Transverse colon (tissue), 4 donors: ENCODE measurements around the gene ALK.

ENCODE experiments used
- EP300 ChIP-seq: sonication (generic); formaldehyde crosslinking; IDR thresholded peaks from one replicate; pipeline ENCODE4 v1.6.1; 2017; ENCODE audit warnings: antibody characterized with exemption, low read depth
- POLR2A ChIP-seq: fragments of 450-650 bp; IDR thresholded peaks from one replicate; pipeline ENCODE4 v1.6.1; 2016; ENCODE audit warnings: antibody characterized with exemption, mild to moderate bottlenecking, moderate library complexity
- POLR2AphosphoS5 ChIP-seq, 3 donors: sonication (generic); formaldehyde crosslinking; IDR thresholded peaks; one replicate each; pipeline ENCODE4 v1.6.1; 2016; ENCODE audit warnings: antibody characterized with exemption in 3 of 3
- TF ChIP-seq, protein P1 (sequence below), 5 experiments: fragments of 200-600 bp in 3 of 5; fragments of 450-650 bp in 2 of 5; sonication (generic) in 3 of 5; IDR thresholded peaks; 1 replicate in 2 of 5; 2 replicates in 3 of 5; pipeline ENCODE4 v1.5.1; 2016 to 2017; ENCODE audit warnings: antibody characterized with exemption in 5 of 5, inconsistent platforms in 3 of 5, mild to moderate bottlenecking in 2 of 5, moderate library complexity in 1 of 5

GRCh38 chr2:29876374-29876773, 45.0 kb downstream of the ALK start:
- TF ChIP-seq EP300 (no peak), POLR2A (no peak), POLR2AphosphoS5 (IDR thresholded peaks at IDR 0.05) (no peak)
- TF ChIP-seq, protein P1, sequence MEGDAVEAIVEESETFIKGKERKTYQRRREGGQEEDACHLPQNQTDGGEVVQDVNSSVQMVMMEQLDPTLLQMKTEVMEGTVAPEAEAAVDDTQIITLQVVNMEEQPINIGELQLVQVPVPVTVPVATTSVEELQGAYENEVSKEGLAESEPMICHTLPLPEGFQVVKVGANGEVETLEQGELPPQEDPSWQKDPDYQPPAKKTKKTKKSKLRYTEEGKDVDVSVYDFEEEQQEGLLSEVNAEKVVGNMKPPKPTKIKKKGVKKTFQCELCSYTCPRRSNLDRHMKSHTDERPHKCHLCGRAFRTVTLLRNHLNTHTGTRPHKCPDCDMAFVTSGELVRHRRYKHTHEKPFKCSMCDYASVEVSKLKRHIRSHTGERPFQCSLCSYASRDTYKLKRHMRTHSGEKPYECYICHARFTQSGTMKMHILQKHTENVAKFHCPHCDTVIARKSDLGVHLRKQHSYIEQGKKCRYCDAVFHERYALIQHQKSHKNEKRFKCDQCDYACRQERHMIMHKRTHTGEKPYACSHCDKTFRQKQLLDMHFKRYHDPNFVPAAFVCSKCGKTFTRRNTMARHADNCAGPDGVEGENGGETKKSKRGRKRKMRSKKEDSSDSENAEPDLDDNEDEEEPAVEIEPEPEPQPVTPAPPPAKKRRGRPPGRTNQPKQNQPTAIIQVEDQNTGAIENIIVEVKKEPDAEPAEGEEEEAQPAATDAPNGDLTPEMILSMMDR (IDR thresholded peaks at IDR 0.05), result no peak
